Uterus (tissue), 2 donors: ENCODE results near the gene GNA14.

Experiments used
- POLR2A ChIP-seq, 2 donors: fragments of 450-650 bp; IDR thresholded peaks; one replicate each; pipeline ENCODE4 v1.6.1; 2016; ENCODE audit warnings: antibody characterized with exemption in 2 of 2, mild to moderate bottlenecking in 1 of 2, moderate library complexity in 1 of 2
- TF ChIP-seq, protein P1 (sequence below), 4 experiments: fragments of 200-600 bp in 2 of 4; fragments of 450-650 bp in 2 of 4; sonication (generic) in 2 of 4; IDR thresholded peaks; one replicate each; pipeline ENCODE4 v1.5.1; 2016 to 2019; ENCODE audit warnings: antibody characterized with exemption in 4 of 4, mild to moderate bottlenecking in 2 of 4, moderate library complexity in 1 of 4

DNA sequence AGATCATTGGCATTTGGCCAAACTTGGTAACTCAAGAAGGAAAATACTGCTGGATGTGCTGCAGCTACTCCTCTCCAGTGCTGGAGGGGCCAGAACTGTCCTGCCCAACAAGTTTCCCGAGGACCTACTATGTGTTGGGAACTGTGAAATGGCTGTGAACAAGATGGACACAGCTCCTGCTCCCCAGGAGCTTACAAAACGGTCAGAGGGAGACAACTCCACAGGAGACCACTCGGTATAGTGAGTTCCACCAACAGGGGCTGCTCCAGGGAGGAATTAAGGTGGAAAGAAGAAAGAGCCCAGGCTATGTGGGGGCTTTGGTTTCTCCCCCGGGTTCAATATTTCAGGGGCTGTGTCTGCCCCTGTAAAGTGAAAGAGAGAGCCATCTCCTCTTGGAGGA is 78.8 kb downstream of the GNA14 start:
- TF ChIP-seq, protein P1, sequence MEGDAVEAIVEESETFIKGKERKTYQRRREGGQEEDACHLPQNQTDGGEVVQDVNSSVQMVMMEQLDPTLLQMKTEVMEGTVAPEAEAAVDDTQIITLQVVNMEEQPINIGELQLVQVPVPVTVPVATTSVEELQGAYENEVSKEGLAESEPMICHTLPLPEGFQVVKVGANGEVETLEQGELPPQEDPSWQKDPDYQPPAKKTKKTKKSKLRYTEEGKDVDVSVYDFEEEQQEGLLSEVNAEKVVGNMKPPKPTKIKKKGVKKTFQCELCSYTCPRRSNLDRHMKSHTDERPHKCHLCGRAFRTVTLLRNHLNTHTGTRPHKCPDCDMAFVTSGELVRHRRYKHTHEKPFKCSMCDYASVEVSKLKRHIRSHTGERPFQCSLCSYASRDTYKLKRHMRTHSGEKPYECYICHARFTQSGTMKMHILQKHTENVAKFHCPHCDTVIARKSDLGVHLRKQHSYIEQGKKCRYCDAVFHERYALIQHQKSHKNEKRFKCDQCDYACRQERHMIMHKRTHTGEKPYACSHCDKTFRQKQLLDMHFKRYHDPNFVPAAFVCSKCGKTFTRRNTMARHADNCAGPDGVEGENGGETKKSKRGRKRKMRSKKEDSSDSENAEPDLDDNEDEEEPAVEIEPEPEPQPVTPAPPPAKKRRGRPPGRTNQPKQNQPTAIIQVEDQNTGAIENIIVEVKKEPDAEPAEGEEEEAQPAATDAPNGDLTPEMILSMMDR (IDR thresholded peaks at IDR 0.05), result no peak
- no peak for TF ChIP-seq POLR2A (IDR thresholded peaks at IDR 0.05)
